Stimulated activated CD8-positive, alpha-beta memory T cell treated with anti-CD3 and anti-CD28 coated beads, Interleukin-2, amount 100 ng/mL, for 1 hour (primary cell): ENCODE results near the gene ZNF609.
"Not testable (repeated sequence)": the region's sequence is repeated elsewhere in the genome, so short reads cannot be mapped to it uniquely, and the experiment has no call there.

Experiments used
- DNase-seq, 2 donors: peaks; one replicate each; pipeline ENCODE4 v3.0.0-alpha.2; 2020; ENCODE audit warnings: low read depth in 2 of 2

ZNF609 gene

DNA sequence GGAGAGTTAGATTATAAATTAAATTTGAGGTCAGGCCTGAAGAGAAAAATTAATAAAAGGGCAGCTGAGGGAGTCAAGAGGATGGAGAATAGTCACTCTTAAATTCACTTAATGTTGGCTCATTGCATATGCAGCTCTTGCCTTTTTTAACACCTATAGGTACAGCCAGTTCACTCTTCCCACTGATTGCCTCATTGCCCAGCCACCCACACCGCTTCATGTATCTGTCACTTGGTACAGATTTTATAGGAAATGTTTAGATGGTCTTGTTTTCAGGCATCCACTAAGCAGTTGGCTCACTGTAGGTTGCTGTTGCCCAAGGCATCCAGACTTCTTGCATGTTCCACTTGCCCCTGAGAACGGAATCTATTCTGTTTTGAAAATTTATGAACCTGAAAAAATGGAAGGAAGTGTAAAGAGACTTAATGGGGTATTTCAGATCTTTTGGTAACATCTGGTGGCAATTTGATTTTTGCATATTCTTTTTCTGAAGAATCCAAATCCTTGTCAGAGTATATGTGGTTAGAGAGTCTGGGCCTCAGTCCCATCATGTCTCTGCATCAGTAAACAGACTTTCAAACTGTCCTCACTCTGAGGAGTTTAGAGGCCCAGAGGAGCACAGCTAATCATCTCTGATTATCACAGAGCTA, 163.1 kb downstream of the ZNF609 start:
- DNase-seq = no peak

DNA sequence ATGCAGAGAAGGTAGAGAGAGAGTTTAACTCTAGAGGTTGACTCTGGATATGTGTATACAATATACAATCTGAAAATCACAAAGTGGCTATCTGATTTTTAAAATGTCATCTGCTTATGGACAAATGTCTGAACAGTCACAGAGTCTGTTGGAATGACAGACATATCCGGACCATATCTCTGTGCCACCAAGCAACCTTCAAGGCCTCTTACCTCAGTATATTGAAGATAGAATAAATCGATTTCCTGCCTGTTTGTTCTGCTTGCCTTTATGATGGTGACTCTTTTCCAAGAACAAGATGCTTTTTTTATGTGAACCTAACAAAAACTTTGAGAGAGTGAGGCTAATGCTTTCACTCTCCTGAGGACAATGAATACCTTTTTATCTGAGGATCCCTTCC, 163.9 kb downstream of the ZNF609 start:
- no peak for DNase-seq

DNA sequence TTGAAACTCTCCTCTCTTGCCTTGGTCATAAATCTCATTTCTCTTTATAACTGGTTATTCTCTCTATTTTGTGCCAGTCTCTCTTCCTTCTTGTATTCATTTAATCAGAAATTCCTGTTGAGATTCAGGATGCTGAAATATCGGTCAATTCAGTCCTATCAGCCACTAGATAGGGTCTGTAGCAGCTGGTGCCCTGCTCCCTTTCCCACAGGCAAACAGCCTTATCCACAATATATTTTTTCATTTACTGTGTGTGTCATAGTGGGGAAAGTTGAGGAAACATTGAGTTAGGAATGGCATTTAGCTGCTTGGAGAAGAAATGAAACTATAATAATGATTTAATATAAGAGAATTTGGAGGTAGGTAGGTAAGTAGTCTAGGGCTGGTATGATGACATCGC, 168.7 kb downstream of the ZNF609 start:
- DNase-seq = no peak

DNA sequence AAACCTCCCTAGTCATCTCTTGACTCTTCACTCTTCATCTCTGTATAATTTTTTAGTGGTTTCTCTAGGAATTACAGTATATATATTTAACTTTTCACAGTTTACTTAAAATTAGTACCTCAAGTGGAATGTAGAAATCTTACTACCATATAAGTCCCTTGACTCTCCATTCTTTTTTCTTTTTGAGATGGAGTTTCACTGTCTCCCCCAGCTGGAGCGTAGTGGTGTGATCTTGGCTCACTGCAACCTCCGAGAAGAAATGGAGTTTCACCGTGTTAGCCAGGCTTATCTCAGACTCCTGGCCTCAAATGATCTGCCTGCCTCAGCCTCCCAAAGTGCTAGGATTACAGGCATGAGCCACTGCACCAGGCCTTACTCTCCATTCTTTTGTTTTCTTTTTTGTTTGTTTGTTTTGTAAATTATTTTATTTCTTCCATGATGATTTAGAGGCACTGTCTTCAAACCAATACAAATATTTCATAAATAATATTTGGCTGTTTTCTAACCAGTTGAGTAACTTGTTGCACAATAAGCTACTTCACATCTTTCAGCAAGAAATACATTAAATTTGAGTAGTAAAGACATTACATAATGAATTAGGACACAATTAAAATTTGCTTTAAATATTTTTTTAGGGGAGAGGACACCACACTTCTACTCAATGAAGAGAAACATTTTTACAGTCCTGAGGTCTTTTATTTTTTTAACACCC, 170.2 kb downstream of the ZNF609 start:
- DNase-seq = no peak

DNA sequence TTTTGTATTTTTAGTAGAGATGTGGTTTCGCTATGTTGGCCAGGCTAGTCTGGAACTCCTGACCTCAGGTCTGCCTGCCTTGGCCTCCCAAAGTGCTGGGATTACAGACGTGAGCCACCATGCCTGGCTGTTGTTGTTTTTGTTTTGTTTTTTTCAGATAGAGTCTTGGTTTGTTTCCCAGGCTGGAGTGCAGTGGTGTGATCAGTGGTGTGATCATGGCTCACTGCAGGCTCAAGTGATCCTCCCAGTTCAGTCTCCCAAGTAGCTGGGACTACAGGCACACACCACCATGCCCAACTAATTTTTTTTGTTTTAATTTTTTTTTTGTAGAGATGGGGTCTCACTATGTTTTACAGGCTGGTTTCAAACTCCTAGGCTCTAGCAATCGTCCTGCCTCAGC, 172.3 kb downstream of the ZNF609 start:
- DNase-seq = not testable (repeated sequence)

DNA sequence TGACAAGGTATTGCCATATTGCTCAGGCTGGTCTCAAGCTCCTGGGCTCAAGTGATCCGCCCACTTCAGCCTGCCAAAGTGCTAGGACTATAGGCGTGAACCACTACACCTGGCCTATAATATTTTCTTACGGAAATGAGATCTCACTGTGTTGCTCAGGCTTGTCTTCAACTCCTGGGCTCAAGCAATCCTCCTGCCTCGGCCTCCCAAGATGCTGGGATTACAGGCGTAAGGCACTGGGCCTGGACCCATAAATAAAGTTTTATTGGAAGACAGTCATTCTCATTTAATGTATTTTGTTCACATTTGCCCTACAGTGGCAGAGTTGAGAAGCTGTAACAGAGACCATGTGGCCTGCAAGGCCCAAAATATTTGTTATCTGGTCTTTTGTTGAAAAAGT, 173.0 kb downstream of the ZNF609 start:
- no peak for DNase-seq

DNA sequence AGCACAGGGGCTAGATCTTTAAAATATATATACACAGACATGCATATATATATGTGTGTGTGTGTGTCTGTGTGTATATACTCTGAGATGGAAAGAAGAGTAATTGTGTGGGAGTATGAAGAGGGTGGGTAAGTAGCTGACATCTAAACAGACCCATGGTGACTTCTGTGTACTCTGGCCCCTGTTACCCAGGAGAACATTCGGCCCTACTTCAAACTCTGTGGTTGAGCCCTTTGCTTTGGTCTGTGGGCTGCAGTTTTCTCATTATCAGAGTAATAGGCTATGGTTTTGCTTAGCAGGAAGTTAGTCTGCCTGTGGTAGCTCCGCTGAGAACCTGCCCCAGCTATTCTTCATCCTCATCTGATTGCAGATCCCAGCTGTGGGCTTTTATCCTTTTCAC, 173.6 kb downstream of the ZNF609 start:
- DNase-seq = peak in 1 of 2 donors; percentile 8

DNA sequence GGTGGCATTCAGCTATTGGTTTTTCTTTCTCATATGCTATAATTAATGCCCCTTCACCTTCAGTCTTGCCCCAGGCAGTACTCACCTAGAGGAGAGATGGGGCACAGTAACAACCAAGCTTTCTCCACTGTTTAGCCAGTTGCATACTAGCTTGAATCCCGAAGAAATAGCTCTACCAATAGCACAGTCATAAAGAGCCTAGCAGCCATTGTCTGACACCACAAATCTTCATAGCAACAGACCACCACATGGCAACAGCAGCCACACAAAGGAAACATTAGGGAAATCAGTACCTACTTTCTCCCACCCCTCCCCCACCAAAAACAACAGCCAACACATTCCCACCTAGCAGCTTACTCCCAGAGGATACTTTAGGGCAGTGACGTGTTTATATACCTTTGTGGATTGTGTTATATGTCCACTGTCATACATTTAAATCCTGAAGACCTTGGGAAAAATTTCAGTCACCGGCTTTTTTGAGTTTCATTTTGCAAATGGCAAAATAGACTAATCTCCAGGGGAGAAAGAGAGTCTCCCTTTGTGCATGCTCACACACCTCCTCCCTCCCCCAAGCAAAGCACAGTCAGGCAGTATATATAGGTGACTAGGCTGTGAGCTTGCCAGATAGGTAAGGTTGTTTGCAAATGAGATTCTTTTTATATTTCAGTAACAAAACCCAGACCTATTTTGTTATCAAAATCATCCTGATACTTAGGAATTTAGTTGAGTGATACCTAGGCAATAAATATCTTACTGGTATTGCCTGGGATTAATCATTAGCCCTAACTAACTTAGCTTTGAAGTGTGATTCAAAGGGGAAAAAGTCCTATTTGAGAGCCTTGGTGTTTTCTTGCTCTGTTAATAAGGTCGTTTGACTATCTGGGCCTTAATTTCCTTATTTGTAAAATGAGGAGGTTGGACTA, 174.5 kb downstream of the ZNF609 start:
- no peak for DNase-seq

DNA sequence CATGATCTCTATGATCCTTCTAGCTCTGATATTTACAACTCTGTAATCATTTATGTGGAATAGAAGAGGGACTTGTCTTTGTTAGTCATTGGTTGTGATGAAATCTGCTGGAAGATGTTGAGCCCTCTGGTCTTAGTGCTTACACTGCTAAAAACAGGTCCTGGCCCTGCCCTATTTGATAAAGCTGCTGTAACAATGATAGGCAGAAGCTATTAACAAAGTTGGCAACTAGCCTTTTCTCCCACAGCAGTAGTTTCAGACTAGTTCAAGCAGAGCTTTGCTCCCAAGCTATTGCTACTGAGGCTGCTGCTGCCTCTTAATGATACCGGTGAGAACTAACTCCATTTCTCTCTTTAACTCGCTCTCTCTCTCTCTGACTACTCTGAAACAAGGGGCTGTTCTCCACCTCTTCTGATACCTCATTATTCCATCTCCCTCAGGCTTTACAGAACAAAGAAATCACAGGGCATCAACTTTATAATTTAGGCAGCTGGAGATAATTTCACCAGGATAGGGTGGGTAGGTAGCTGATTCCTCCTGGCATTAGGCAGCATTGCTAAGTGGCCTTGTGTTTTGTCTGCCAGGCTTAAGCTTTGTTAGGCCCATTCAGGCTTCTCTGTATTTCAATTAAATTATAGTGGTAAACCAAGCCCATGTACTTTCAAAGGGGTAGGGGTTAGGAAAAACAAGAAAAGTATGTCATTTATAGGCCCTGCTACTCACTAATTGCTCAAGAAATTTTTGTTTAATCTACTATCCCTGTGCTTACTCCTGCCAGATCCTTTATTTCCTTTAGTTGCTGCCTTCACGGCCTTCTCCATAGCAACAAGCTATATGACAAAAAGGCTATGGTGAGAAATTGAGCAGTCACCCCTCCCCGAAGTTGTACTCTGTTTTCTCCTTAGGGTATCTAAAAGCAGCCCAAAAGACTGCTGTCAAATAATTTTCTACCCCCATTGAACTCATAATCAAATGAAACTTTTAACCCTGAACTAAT, 175.4 kb downstream of the ZNF609 start:
- DNase-seq = no peak

DNA sequence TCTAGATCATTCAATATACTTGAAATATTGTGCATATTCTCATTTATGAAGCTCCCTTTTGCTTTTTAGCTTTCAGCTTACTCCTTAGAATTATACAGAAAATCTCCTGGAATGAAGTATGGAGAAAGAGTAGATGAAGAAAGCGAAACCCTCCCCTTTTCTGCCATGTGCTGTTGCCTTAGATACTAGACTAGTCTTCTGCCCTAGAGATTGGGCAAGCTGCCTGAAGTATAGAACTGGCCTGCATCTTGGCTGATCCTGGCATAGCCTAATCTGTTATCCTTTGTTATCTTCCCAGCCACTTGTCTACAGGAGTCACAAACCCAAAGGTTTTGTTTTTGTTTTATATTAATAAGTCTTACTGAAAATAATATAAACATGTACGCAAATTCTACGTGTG, 176.2 kb downstream of the ZNF609 start:
- DNase-seq = no peak

DNA sequence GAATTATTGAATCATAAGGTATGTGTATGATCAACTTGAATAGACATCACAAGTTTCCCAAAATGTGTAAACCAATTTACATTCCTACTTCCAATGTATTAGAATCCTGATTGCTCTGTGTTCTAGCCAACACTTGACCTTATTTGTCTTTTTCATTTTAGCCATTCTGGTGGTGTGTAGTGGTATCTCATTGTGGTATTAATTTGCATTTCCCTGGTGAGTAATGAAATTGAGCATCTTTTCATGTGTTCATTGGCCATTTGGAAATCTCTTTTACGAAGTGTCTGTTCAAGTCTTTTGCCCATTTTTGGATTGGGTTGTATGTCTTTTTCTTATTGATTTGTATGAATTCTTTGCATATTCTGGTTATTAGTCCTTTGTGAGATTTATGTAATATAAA, 177.0 kb downstream of the ZNF609 start:
- DNase-seq = no peak

DNA sequence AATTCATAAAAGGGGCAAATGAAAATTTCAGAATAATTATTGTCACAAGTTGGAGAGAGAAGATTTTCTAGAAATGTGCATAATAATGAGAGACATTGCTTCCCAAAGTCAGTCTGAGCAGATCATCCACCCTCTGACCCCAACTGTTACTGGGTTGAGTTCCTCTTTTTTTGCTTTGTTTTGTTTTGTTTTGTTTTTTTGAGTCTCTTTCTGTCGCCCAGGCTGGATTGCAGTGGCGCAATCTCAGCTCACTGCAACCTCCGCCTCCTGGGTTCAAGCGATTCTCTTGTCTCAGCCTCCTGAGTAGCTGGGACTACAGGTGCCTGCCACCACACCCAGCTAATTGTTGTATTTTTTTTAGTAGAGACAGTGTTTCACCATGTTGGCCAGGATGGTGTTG, 179.4 kb downstream of the ZNF609 start:
- DNase-seq = not testable (repeated sequence)

DNA sequence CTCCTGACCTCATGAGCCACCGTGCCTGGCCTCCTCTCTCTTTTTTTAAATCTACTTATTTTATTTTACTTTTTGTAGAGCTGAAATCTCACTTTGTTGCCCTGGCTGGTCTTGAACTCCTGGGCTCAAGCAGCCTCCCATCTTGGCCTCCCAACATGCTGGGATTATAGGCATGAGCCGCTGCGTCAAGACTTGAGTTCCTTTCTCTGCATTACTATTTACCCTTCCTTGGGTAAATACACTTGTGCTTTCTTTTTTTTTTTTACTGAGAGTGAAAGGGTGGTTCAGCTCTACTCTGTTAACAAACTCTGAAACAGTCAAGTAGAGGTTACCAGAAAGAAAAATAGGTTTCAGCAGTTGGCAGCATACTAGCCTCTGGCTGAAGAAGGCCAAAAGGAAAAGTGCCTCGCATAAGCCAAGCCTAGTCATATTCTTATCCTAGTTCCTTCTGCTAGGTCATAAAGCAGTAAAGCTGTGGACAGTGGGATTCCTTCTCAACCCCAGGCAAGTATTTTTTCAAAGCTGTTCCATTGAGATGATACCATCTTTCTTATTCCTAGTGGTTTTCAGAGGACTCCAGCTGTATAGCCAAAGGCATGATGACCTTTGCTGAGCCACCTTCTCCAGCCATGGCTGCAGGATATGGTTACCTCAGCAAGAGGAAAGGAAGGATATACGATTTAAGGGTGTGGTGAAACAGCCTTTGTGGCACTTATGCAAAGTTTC, 179.9 kb downstream of the ZNF609 start:
- no peak for DNase-seq

DNA sequence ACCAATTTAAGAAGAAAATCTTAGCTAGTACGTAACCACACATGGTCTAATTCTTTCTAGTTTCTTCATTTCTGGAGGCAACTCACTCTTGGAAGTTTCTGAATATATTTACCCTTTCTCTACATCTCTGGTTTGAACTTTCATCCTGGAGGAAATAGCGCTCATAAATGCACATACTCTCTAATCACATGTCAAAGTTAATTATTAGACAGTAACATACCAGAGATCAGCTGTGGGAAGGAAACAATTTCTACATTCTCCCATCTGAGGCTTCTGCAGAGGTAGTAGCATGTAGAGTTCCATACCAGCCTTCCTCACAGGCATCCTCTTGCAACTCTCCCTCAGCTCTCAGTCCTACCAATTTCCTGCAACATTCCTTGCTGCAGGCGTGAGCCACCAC, 182.5 kb downstream of the ZNF609 start:
- no peak for DNase-seq

DNA sequence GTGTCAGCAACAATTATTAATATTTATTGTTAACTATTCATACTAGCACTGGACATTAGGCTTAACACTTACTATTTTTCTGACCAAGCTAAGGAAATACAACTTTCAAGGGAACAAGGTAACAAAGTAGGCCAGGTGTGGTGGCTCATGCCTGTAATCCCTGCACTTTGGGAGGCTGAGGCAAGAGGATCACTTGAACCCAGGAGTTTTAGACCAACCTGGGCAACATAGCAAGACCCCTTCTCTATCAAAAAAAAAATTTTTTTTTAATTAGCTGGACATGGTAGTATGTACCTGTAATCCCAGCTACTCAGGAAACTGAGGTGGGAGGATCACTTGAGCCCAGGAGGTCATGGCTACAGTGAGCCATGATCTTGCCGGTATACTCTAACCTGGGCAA, 183.3 kb downstream of the ZNF609 start:
- DNase-seq = no peak

DNA sequence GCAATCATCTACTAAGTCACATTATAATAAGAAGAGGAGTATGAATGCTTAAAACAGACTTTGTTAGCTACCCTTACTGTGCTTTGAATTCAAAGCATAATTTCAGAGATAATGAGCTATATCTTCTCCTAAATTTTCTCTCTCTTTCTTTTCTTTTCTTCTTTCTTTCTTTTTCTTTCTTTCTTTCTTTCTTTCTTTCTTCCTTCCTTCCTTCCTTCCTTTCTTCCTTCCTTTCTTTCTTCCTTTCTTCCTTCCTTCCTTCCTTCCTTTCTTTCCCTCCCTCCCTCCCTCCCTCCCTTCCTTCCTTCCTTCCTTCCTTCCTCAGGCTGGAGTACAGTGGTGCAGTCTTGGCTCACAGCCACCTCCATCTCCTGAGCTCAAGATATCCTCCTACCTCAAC, 184.4 kb downstream of the ZNF609 start:
- not testable (repeated sequence) for DNase-seq

DNA sequence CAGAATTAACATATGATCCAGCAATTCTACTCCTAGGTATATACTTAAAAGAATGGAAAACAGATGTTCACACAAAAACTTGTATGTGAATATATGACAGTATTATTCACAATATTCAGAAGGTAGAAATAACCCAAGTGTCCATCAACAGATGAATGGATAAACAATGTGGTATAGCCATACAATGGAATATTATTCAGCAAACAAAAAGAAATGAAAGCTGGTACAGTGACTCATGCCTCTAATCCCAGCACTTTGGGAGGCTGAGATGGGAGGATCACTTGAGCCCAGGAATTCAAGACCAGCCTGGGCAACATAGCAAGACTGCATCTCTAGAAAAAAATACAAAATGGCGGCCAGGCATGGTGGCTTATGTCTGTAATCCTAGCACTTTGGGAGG, 185.6 kb downstream of the ZNF609 start:
- DNase-seq = no peak

DNA sequence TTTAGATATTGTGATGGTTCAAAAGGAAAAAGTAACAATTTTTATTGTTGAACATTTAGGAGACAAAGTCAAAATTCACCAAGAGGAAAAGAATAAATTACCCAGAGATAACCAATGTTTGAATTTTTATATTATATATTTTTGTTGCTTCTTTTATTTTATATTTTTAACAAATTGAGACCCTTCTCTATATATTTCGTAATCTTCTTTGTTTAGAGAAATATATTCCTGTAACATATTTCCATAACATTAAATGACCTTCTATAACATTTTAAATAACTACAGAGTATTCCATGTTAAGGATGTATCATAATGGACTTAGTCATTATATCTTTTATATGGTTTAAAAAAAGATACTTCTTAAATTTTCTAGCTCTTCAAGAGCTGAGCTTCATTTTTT, 187.0 kb downstream of the ZNF609 start:
- DNase-seq = no peak

DNA sequence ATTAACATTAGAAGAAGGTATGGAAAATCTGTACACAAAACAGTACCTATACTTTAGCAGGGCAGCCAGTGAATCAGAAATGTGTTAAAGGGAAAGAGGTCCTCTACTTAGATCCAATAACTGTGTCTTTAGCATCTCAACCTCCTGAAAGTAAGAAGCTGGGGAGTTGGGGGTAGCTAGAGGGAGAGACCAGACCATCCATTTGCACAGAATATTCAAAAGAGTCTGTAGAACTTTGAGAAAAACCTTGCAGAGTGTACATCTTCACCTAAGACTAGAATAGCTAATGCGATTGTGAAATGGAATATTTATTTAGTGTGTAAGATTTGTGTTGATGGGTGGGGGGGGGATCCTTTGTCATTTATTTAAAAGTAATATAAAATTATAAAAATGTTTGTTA, 190.2 kb downstream of the ZNF609 start:
- DNase-seq = no peak

DNA sequence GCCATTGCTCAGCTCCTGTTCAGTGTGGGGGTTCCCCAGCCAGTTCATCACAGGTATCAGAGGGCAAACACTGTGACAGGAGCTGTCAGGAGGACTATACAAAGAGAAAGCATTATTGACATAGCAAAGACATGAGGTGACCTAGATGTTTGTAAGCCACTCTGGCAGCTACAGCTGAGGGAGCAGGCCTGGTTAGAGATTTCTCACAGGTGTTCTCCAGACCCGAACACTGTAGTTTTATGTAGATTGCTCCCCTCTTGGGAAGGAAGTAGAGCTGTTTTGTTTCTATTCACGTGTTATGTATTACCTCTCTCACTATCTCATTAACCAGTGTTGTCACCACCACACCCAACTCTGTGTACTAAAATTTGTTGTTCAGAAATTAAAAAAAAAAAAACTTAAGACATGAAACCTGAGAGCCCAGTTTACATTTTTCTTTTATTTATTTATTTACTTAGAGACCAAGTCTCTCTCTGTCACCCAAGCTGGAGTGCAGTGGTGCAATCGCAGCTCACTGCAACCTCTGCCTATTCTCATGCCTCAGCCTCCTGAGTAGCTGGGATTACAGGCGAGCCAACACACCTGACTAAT, 191.3 kb downstream of the ZNF609 start:
- peak in 1 of 2 donors; percentile 6 for DNase-seq
